ENCODE data around the gene ELMOD1.
A peak's percentile ranks its signal among the peaks of the same experiment; 100 is the strongest.

Gene ELMOD1

DNA sequence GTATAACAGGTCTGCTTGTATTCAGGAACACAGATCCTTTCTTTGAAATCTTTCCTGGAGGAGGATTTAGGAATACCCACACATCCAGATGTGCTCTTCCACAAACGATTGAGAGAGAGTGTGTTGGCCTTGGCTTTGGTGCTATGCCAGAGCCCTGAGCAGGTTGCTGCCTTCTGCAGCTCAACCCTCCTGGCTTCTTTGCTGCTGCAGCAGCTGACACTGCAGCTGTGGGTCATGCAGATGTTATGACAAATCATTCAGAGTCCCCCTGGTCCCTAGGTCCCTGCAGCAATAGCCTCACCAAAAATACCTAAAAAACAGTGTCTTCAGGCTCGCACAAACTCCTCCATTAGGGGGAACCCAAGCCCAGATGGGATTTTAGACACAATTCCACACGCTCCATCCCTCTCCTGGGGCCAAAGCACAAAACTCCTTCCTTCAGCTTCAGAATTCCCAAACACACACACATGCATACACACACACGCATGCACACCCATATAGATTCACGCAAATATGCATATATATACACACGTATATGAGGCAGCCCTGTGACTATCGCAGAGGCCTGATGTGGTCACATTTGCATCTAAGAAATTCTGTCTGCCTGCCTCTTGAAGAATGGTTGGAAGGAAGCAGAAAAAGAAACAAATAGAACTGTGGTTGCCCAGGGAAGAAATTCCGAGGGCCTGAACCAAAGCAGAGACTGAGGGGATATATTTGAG, 85.5 kb downstream of the ELMOD1 start:
- no peaks in the 10 kb centered on the region for H3K4me1 Mint-ChIP-seq (ENCODE audit: low read depth)
- no peak for DNase-seq (ENCODE audit: low spot score)
- no peaks in the 10 kb centered on the region for H3K36me3 Mint-ChIP-seq (ENCODE audit: low read depth)
- H3K27ac Mint-ChIP-seq = no peak overlapping the region
- H3K27me3 Mint-ChIP-seq (ENCODE audit: low read depth) = peaks cover 4% of the 10 kb centered on the region
- H3K4me3 Mint-ChIP-seq = no peak overlapping the region
- H3K9me3 Mint-ChIP-seq = no peaks in the 10 kb centered on the region

DNA sequence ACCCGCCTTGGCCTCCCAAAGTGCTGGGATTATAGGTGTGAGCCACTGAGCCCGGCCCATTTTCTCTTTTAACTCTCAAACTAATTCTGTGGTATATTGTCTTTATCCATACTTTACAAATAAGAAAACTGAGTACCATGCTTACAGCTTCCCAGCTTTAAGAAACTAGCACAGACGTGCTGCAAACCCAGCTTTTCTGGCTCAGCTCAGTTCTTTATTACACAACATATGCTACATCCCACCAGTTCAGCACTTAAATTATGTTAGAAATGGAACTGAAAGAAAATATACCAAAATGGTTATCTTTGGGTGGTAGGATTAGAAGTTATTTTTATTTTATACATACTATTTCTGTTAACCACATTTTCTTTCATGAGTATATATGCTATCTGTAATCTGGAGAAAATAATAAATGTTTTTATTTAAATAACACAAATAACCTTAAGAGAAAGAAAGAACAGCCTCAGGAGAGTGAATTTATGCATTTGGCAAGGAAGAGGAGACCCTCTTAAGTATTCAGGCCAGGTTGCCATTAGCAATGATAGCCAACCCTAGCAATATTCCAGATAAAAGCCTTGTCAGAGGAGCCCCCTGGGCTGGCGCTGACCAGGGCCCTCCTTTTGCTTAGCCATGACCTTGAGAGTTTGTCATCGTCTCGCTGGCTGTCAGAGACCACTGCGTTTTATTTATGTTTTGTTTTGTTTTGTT, 87.1 kb downstream of the ELMOD1 start:
- H3K9me3 Mint-ChIP-seq = no peaks in the 10 kb centered on the region
- no peak for DNase-seq (ENCODE audit: low spot score)
- H3K4me1 Mint-ChIP-seq (ENCODE audit: low read depth) = no peaks in the 10 kb centered on the region
- no peak overlapping the region for H3K4me3 Mint-ChIP-seq
- H3K27me3 Mint-ChIP-seq (ENCODE audit: low read depth) = peaks cover 4% of the 10 kb centered on the region
- no peak overlapping the region for H3K27ac Mint-ChIP-seq
- H3K36me3 Mint-ChIP-seq (ENCODE audit: low read depth) = no peaks in the 10 kb centered on the region

DNA sequence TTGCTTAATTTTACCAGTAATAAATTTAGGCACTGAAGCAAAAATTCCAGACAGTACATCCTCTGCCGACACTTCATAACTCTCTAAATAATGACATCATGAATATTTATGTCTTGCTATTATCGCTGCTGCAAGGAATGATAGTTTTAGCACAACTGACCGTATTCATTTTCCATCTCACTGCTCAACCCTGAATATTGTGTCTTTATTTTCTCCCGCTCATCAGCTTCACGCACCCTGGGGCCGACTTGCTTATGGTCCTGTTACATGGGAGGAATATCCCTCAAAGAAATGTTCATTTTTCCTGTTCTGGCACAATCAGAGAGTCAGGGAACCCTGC, 87.7 kb downstream of the ELMOD1 start:
- peaks cover 4% of the 10 kb centered on the region for H3K27me3 Mint-ChIP-seq (ENCODE audit: low read depth)
- H3K4me3 Mint-ChIP-seq = no peak overlapping the region
- no peaks in the 10 kb centered on the region for H3K9me3 Mint-ChIP-seq
- no peak for DNase-seq (ENCODE audit: low spot score)
- H3K4me1 Mint-ChIP-seq (ENCODE audit: low read depth) = no peaks in the 10 kb centered on the region
- H3K27ac Mint-ChIP-seq = no peak overlapping the region
- no peaks in the 10 kb centered on the region for H3K36me3 Mint-ChIP-seq (ENCODE audit: low read depth)

DNA sequence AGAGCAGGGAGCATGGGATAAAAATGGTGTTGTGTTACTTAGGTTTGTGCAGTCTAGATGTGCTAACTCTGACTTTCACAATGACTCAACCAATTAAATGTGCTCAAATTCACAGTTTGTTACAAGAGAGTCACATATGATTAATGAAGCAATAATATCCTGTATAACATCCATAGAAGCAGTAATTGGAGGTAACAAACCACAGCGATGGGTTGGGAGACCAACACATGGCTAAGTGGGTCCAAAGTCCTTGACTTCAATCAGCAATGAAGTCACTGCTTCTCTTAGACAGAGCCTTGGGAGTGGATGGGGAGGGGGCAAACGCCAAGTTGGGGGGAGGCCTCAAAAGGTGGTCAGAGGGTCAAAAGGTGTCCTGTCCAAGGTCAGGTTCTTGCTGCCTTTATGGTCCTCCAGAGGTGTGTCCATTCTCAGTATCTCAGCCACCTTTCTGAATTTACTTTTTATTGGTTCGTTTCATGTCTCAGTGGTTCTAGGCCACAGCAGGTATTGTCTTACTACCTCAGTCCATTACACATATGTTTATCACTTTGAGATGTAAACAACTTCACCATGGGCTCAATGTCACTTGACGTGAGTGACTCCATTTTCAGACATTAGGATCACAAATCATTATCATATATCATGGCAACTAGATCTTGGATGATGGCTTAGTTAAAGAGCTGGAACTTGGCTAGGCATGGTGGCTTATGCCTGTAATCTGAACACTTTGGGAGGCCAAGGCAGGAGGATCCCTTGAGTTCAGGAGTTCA, 88.5 kb downstream of the ELMOD1 start:
- Mint-ChIP-seq H3K4me3 (no peak overlapping the region), H3K27ac (no peak overlapping the region), H3K36me3 (ENCODE audit: low read depth) (no peaks in the 10 kb centered on the region), H3K27me3 (ENCODE audit: low read depth) (peaks cover 4% of the 10 kb centered on the region), H3K4me1 (ENCODE audit: low read depth) (no peaks in the 10 kb centered on the region), H3K9me3 (no peaks in the 10 kb centered on the region)
- DNase-seq (ENCODE audit: low spot score) = no peak

DNA sequence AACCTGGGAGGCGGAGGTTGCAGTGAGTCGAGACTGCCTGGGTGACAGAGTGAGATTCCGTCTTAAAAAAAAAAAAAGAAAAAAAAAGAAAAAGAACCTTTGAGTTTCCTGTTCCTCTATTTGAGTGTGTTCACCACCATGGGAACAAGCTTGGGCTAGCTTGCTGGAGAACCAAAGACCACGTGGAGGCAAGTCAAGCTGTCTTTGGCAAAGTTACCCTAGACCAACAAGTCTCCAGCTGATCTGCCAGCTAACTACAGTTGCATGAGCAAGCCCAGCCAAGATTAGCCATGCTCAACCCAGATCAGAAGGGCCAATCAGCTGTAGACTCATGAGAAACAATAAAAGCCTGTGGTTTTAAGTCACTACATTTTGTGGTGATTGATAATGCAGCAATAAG, 91.2 kb downstream of the ELMOD1 start:
- Mint-ChIP-seq H3K4me3 (no peak overlapping the region), H3K27ac (no peak overlapping the region), H3K4me1 (ENCODE audit: low read depth) (no peaks in the 10 kb centered on the region), H3K27me3 (ENCODE audit: low read depth) (no peaks in the 10 kb centered on the region), H3K36me3 (ENCODE audit: low read depth) (no peaks in the 10 kb centered on the region), H3K9me3 (no peaks in the 10 kb centered on the region)
- no peak for DNase-seq (ENCODE audit: low spot score)

DNA sequence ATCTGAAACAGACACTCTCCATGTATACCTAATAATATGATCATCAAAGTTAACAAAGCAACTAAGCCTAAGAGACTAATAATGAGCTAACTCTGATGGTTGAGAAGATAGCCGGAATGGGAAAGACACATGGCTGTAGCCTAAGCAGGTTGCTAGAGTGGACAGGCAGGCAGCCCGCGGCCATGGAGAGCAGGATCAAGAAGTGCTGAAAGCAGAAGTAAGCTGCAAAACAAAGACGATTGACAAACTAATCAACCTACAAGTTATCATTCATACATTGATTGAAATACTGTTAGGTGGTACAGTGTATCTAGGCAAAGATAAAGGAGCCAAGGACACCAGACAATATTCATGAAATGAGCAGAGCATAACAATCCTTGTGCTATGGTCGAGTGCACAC, 91.6 kb downstream of the ELMOD1 start:
- no peak overlapping the region for H3K4me3 Mint-ChIP-seq
- H3K9me3 Mint-ChIP-seq = no peaks in the 10 kb centered on the region
- H3K36me3 Mint-ChIP-seq (ENCODE audit: low read depth) = no peaks in the 10 kb centered on the region
- no peak for DNase-seq (ENCODE audit: low spot score)
- no peaks in the 10 kb centered on the region for H3K4me1 Mint-ChIP-seq (ENCODE audit: low read depth)
- H3K27me3 Mint-ChIP-seq (ENCODE audit: low read depth) = no peaks in the 10 kb centered on the region
- no peak overlapping the region for H3K27ac Mint-ChIP-seq

DNA sequence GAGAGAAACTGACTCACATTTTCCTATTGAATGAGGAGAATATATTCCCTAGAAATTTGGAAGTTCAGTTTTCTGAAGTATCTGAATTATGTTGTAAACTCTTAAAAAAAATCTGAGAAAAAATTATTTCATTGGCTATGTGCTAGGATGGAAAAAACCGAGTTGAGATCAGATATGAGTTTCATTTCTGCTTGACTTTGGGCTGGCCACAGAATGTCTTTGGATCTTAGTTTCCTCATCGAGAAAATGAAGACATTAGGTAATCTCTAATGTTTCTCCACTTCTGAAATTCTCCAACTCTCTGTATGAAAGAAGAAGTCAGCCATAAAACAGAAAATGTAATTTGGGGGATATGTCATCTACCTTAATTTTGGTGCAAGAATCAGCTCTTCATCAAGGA, 92.1 kb downstream of the ELMOD1 start:
- no peaks in the 10 kb centered on the region for H3K36me3 Mint-ChIP-seq (ENCODE audit: low read depth)
- no peaks in the 10 kb centered on the region for H3K9me3 Mint-ChIP-seq
- H3K4me1 Mint-ChIP-seq (ENCODE audit: low read depth) = no peaks in the 10 kb centered on the region
- H3K4me3 Mint-ChIP-seq = no peak overlapping the region
- no peak for DNase-seq (ENCODE audit: low spot score)
- H3K27me3 Mint-ChIP-seq (ENCODE audit: low read depth) = no peaks in the 10 kb centered on the region
- H3K27ac Mint-ChIP-seq = no peak overlapping the region

DNA sequence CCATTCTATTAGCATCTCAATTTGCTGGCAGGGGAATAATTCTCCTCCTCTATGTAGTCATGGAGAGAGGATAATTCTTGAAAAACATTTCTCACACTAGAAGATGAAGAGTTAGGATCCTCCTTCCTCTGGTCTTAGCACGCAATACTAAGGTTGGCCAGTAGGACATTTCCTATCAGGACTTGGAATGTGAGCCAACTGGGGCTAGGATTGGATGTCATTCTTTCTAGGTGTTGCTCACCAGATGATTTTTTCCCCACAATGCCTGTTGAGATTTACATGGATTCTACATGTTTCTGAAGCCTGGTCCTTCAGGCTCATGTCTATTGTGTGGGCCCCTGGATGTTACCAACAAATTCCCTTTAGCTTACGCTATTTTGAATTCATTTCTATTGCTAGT, 92.9 kb downstream of the ELMOD1 start:
- DNase-seq (ENCODE audit: low spot score) = no peak
- H3K27ac Mint-ChIP-seq = no peak overlapping the region
- H3K27me3 Mint-ChIP-seq (ENCODE audit: low read depth) = no peaks in the 10 kb centered on the region
- no peaks in the 10 kb centered on the region for H3K4me1 Mint-ChIP-seq (ENCODE audit: low read depth)
- no peaks in the 10 kb centered on the region for H3K36me3 Mint-ChIP-seq (ENCODE audit: low read depth)
- no peak overlapping the region for H3K4me3 Mint-ChIP-seq
- H3K9me3 Mint-ChIP-seq = no peaks in the 10 kb centered on the region

DNA sequence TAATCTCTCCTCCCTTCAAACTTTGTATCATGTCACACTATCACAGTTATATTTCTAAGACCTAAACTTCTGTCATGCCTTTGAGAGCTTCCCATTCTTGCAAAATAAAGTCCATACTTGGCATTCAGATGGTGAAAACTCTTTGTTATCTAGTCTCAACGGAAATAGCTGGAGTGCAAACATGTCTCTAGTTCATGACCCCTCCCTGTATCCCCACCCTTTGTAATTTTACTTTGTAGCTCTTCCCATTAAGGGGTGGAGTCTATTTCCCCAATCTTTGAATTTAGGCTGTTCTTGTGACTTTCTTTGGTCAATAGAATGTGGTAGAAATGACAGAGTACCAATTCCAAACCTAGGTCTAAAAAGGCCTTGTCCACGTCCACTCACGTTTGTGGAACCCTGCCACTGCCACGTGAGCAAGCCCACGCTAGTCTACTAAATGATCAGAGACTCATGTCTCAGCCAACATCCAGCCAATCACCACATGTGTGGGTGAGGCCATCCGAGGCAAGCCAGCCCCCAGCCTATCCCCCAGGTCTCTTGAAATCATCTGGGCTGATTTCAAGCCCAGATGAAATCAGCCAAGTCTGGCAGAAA, 97.5 kb downstream of the ELMOD1 start:
- Mint-ChIP-seq H3K27ac (no peak overlapping the region), H3K27me3 (ENCODE audit: low read depth) (peaks cover 15% of the 10 kb centered on the region), H3K9me3 (no peaks in the 10 kb centered on the region), H3K4me3 (no peak overlapping the region), H3K4me1 (ENCODE audit: low read depth) (no peaks in the 10 kb centered on the region), H3K36me3 (ENCODE audit: low read depth) (no peaks in the 10 kb centered on the region)
- DNase-seq (ENCODE audit: low spot score) = no peak

DNA sequence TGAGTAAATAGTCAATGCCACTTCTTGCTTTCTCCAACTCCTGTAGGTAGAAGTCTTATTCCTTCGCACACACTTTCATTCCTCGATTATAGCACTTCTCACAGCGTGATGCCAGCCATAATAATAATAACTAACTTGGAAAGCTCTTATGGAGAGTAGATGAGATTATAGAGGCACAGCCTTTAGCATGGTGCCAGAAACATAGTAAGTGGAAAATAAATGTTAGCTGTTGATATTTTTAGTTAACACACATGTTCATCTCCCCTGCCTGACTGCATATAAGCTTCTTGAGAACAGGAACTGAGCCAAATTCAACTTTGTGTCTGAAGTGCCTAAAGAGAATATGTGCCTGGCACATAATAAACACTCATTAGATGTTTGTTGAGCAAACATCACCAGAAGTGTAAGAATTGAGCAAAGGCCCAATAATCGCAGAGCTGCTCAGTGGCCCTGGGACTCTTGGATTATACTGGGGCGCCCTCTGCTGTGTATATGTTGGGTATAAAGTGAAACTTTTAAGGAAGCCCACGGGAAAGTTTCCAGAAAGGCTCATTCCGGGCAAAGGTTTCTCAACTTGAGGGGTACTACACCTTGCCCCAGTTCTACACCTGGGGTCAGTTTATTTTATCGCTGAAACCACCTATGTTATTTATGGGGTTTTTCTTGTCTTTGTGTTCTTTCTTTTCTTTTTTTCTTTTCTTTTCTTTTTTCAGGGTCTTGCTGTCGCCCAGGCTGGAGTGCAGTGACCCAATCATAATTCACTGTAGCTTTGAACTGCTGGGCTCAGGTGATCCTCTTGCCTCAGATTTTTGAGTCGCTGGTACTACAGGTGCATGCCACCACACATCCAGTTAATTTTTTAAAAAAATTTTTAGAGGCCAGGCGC, 98.6 kb downstream of the ELMOD1 start:
- Mint-ChIP-seq H3K4me1 (ENCODE audit: low read depth) (no peaks in the 10 kb centered on the region), H3K27me3 (ENCODE audit: low read depth) (peaks cover 18% of the 10 kb centered on the region), H3K9me3 (no peaks in the 10 kb centered on the region), H3K27ac (no peak overlapping the region), H3K4me3 (no peak overlapping the region), H3K36me3 (ENCODE audit: low read depth) (no peaks in the 10 kb centered on the region)
- DNase-seq (ENCODE audit: low spot score) = peak; percentile 41

DNA sequence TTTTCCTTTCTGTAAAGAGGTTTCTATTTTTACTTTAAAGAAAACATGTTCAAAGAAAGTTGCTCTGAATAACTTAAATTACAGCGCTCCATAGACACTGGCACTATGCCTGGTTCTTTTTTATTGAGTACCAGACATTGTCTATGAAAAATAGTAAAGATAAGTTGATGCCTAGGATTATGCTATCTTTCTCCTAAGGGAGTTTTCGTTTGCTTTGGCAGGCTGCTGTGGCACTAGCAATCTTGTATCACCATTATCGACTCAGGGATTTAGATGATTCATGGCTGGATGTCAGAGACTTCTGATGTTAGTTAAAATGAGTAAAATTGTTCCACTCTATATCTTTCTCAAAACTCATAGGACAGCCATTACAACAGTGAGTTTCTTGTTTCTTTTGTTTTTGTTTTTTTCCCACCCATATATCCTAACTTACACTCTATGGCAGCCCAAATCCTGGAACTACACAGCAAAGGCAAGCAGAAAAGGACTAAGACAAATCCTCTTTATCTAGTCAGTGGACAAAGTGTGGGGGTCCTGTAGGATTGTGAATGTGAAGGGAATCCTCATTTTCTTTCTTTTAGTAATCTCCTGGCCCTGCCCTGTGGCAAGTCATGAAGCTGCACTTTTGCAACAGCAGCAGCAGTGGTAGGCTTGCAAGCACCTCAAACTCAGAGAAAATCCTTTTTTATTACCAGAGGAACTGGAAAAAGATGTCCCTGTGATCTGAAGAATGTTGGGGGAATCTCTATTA, 100.2 kb downstream of the ELMOD1 start:
- DNase-seq (ENCODE audit: low spot score) = no peak
- H3K36me3 Mint-ChIP-seq (ENCODE audit: low read depth) = no peaks in the 10 kb centered on the region
- no peaks in the 10 kb centered on the region for H3K9me3 Mint-ChIP-seq
- H3K4me1 Mint-ChIP-seq (ENCODE audit: low read depth) = no peaks in the 10 kb centered on the region
- H3K27me3 Mint-ChIP-seq (ENCODE audit: low read depth) = peaks cover 23% of the 10 kb centered on the region
- no peak overlapping the region for H3K4me3 Mint-ChIP-seq
- no peak overlapping the region for H3K27ac Mint-ChIP-seq

DNA sequence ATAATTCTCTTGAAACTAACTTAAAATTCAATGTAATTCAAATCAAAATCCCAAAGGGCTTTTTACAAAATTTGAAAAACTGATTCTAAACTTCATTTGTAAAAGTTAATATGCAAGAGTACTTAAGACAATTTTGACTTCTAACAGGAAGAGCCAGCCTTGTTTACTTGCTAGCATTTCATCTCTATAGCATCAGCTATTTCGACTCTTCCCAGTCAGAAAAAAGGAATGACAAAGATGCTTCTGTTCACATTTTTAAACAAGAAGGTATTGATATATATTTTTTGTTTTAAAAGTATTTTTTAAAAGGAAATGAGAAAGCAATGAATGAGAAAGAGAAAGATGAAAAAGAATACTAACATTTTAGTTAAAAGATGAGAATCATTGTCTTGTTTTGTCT, 104.5 kb downstream of the ELMOD1 start:
- no peak for DNase-seq (ENCODE audit: low spot score)
- Mint-ChIP-seq H3K4me1 (ENCODE audit: low read depth) (no peaks in the 10 kb centered on the region), H3K36me3 (ENCODE audit: low read depth) (no peaks in the 10 kb centered on the region), H3K4me3 (no peak overlapping the region), H3K27ac (no peak overlapping the region), H3K27me3 (ENCODE audit: low read depth) (peaks cover 28% of the 10 kb centered on the region), H3K9me3 (no peaks in the 10 kb centered on the region)

DNA sequence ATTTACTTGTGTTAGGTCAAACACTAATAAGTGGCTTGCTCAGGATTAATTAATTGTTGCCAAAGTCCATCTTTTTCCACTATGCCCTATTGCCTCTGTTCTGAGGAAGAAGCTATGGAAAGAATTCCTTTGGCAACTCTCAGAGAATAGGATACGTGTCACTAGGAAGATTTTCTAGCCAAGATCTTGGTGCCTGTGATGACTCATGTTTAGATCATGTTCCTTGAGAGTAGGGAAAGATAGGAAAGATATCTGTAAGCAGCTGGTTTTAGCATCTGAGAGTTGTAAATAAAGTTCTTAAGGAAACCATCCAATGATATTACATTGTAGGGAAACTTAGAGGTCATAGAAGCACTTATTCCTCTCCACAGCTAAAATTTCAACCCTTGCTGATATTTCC, 105.2 kb downstream of the ELMOD1 start:
- Mint-ChIP-seq H3K36me3 (ENCODE audit: low read depth) (no peaks in the 10 kb centered on the region), H3K27me3 (ENCODE audit: low read depth) (peaks cover 27% of the 10 kb centered on the region), H3K4me1 (ENCODE audit: low read depth) (no peaks in the 10 kb centered on the region), H3K9me3 (no peaks in the 10 kb centered on the region), H3K27ac (no peak overlapping the region), H3K4me3 (no peak overlapping the region)
- no peak for DNase-seq (ENCODE audit: low spot score)
